GM23338 (cell line): ENCODE measurements around the gene MCU. TPM values are rescaled to one million over a fixed set of nuclear protein-coding genes. Genes with fewer than 3 reads are reported as not detected.

Experiments used
- ATAC-seq: fragments of 200-7000 bp; cut with Tn5 transposase; 3 replicates; pipeline ENCODE4 v1.9.1; 2020
- DNase-seq: peaks from one replicate; pipeline ENCODE4 v3.0.0-alpha.2; 2015; ENCODE audit warnings: low spot score
- H2AFZ ChIP-seq: fragments of 200-600 bp; sonication (generic); 2 replicates; pipeline ENCODE4 v1.8.0; 2016; ENCODE audit warnings: antibody characterized with exemption, mild to moderate bottlenecking, moderate library complexity
- H3F3A ChIP-seq: fragments of 200-600 bp; sonication (generic); replicated peaks from 2 replicates; pipeline ENCODE4 v1.8.0; 2017; ENCODE audit warnings: antibody characterized with exemption, mixed run types, low read depth
- H3K27ac ChIP-seq: fragments of 200-600 bp; sonication (generic); 2 replicates; pipeline ENCODE4 v1.6.1; 2016; ENCODE audit warnings: low read depth
- H3K27me3 ChIP-seq: fragments of 200-600 bp; sonication (generic); 2 replicates; pipeline ENCODE4 v1.8.0; 2016; ENCODE audit warnings: mild to moderate bottlenecking, mixed run types, moderate library complexity; ENCODE audit not compliant: insufficient read depth
- H3K36me3 ChIP-seq: fragments of 200-600 bp; sonication (generic); 2 replicates; pipeline ENCODE4 v1.8.0; 2016; ENCODE audit warnings: mild to moderate bottlenecking; ENCODE audit not compliant: insufficient read depth
- H3K4me1 ChIP-seq: fragments of 200-600 bp; sonication (generic); 2 replicates; pipeline ENCODE4 v1.8.0; 2016; ENCODE audit warnings: mild to moderate bottlenecking, moderate library complexity; ENCODE audit not compliant: insufficient read depth
- H3K4me2 ChIP-seq: fragments of 200-600 bp; sonication (generic); 2 replicates; pipeline ENCODE4 v1.7.1; 2017; ENCODE audit warnings: mixed run types
- H3K4me3 ChIP-seq: fragments of 200-600 bp; sonication (generic); 2 replicates; pipeline ENCODE4 v1.6.1; 2016; ENCODE audit warnings: mixed run types
- H3K79me2 ChIP-seq: fragments of 200-600 bp; sonication (generic); replicated peaks from 2 replicates; pipeline ENCODE4 v1.8.0; 2017; ENCODE audit warnings: mild to moderate bottlenecking; ENCODE audit not compliant: insufficient read depth
- H3K9me2 ChIP-seq: fragments of 200-600 bp; sonication (generic); 2 replicates; pipeline ENCODE4 v1.8.0; 2017; ENCODE audit not compliant: insufficient read depth
- H4K20me1 ChIP-seq: fragments of 200-600 bp; sonication (generic); replicated peaks from 2 replicates; pipeline ENCODE4 v1.8.0; 2017; ENCODE audit warnings: mild to moderate bottlenecking; ENCODE audit not compliant: insufficient read depth
- H3K27ac Mint-ChIP-seq: 2 replicates; pipeline ENCODE4 v1.8.0; 2020; ENCODE audit warnings: inconsistent platforms, mild to moderate bottlenecking, moderate library complexity, mixed read lengths
- H3K27me3 Mint-ChIP-seq: 3 replicates; pipeline ENCODE4 v1.8.0; 2022; ENCODE audit warnings: low read depth, mild to moderate bottlenecking, moderate library complexity, mixed read lengths, inconsistent platforms; ENCODE audit not compliant: insufficient read depth, poor library complexity
- H3K36me3 Mint-ChIP-seq: 3 replicates; pipeline ENCODE4 v1.8.0; 2021; ENCODE audit warnings: low read depth, mild to moderate bottlenecking, inconsistent platforms, moderate library complexity, mixed read lengths
- H3K4me1 Mint-ChIP-seq: 3 replicates; pipeline ENCODE4 v1.8.0; 2020; ENCODE audit warnings: mild to moderate bottlenecking, inconsistent platforms, mixed read lengths
- H3K4me3 Mint-ChIP-seq: 3 replicates; pipeline ENCODE4 v1.8.0; 2021; ENCODE audit warnings: moderate library complexity, mild to moderate bottlenecking, inconsistent platforms, mixed read lengths
- H3K9me3 Mint-ChIP-seq: 3 replicates; pipeline ENCODE4 v1.8.0; 2020; ENCODE audit warnings: moderate library complexity, mild to moderate bottlenecking, inconsistent platforms, mixed read lengths
- CREB1 ChIP-seq: fragments of 250-450 bp; sonication (Bioruptor Pico); IDR thresholded peaks from 2 replicates; pipeline ENCODE4 v1.5.0; 2020; ENCODE audit warnings: low read depth, mild to moderate bottlenecking, moderate library complexity
- ETS1 ChIP-seq: IDR thresholded peaks from 2 replicates; pipeline ENCODE4 v1.6.1; 2016; ENCODE audit warnings: antibody characterized with exemption
- EZH2phosphoT487 ChIP-seq: fragments of 200-600 bp; sonication (generic); IDR thresholded peaks from one replicate; pipeline ENCODE4 v1.8.1; 2018; ENCODE audit warnings: antibody characterized with exemption; ENCODE audit not compliant: unreplicated experiment
- STAT1 ChIP-seq: IDR thresholded peaks from one replicate; pipeline ENCODE4 v1.6.1; 2016; ENCODE audit warnings: antibody characterized with exemption; ENCODE audit not compliant: unreplicated experiment
- ZNF114 ChIP-seq: fragments of 250-450 bp; sonication (Bioruptor Pico); IDR thresholded peaks from 2 replicates; pipeline ENCODE4 v1.5.0; 2020; ENCODE audit warnings: mild to moderate bottlenecking, moderate library complexity
- ZNF462 ChIP-seq: fragments of 250-450 bp; sonication (Bioruptor Pico); IDR thresholded peaks from 2 replicates; pipeline ENCODE4 v1.5.0; 2020; ENCODE audit warnings: mild to moderate bottlenecking, moderate library complexity
- polyA plus RNA-seq: library from polyadenylated mRNA; unstranded; fragments of >200 nt; fragmentation: Nextera tagmentation; extraction: Ambion mirVana; gene quantifications from 2 replicates; pipeline ENCODE4 v1.2.1, GENCODE V29; 2016
- total RNA-seq: library from RNA; depleted of rRNA; stranded (reverse); fragments of >200 nt; shearing (Covaris generic); gene quantifications from 2 replicates; pipeline ENCODE4 v1.2.3, GENCODE V29; 2014

Gene MCU
- total and polyA plus RNA-seq, 2 experiments from 2014 or later = 41.8 to 68.2 TPM

GRCh38 chr10:72738486-72738885 is 46.5 kb downstream of the MCU start:
- H3K4me2 ChIP-seq = peak overlapping the region; percentile 48
- TF ChIP-seq ETS1 (no peak), STAT1 (no peak), EZH2phosphoT487 (no peak), CREB1 (CRISPR knock-in tag) (no peak), ZNF462 (CRISPR knock-in tag) (no peak)
- H3K4me1 ChIP-seq = peaks cover 38% of the 10 kb centered on the region
- DNase-seq (no peak), ATAC-seq (no peak)
- Mint-ChIP-seq H3K27ac (peak overlapping the region; percentile 61), H3K4me3 (no peak overlapping the region), H3K27me3 (no peaks in the 10 kb centered on the region), H3K9me3 (no peaks in the 10 kb centered on the region), H3K4me1 (peaks cover 40% of the 10 kb centered on the region), H3K36me3 (no peaks in the 10 kb centered on the region)
- H3K27me3 ChIP-seq = no peaks in the 10 kb centered on the region
- H2AFZ ChIP-seq = no peak overlapping the region
- no peaks in the 10 kb centered on the region for H3K9me2 ChIP-seq
- H3K36me3 ChIP-seq = no peaks in the 10 kb centered on the region
- H3F3A ChIP-seq = no peaks in the 10 kb centered on the region
- peaks cover 98% of the 10 kb centered on the region for H3K79me2 ChIP-seq
- 0 out of 2 replicates have a peak overlapping the region, but pooled peaks have one; percentile 8 for H3K27ac ChIP-seq
- H3K4me3 ChIP-seq = no peak overlapping the region
- H4K20me1 ChIP-seq = no peaks in the 10 kb centered on the region; the same call in 1 of the 2 replicates

- no peaks in the 10 kb centered on the region for H3F3A ChIP-seq
- H4K20me1 ChIP-seq = no peaks in the 10 kb centered on the region; the same call in 1 of the 2 replicates
- H3K36me3 ChIP-seq = no peaks in the 10 kb centered on the region
- H3K4me3 ChIP-seq = no peak overlapping the region
- no peaks in the 10 kb centered on the region for H3K9me2 ChIP-seq
- H3K27me3 ChIP-seq = no peaks in the 10 kb centered on the region
- peaks cover 50% of the 10 kb centered on the region for H3K4me1 Mint-ChIP-seq
- H3K9me3 Mint-ChIP-seq = no peaks in the 10 kb centered on the region
- no peaks in the 10 kb centered on the region for H3K27me3 Mint-ChIP-seq
- H3K27ac Mint-ChIP-seq = peak overlapping the region; percentile 34; the same call in 1 of the 2 replicates
- no peak overlapping the region for H3K4me3 Mint-ChIP-seq
- H3K27ac ChIP-seq = no peak overlapping the region
- peak; percentile 47 for ATAC-seq
- H3K4me2 ChIP-seq = no peak overlapping the region
- H3K4me1 ChIP-seq = peaks cover 50% of the 10 kb centered on the region
- peaks cover 94% of the 10 kb centered on the region for H3K79me2 ChIP-seq
- no peak overlapping the region for H2AFZ ChIP-seq
- DNase-seq = no peak
- H3K36me3 Mint-ChIP-seq = no peaks in the 10 kb centered on the region
- no peak for TF ChIP-seq ETS1
- no peak for TF ChIP-seq ZNF114 (CRISPR knock-in tag)
Observed at GRCh38 chr10:72740528-72740927, 48.6 kb downstream of the MCU start.
